H4 (cell line): ENCODE data around the gene LIPC. TPM values are rescaled to one million over a fixed set of nuclear protein-coding genes. Genes with fewer than 3 reads are reported as not detected.

ENCODE experiments used
- DNase-seq: peaks from one replicate; pipeline ENCODE4 v3.0.0-alpha.2; 2015; ENCODE audit warnings: low spot score
- total RNA-seq: library from RNA; depleted of rRNA; stranded (reverse); fragments of >200 nt; shearing (Covaris generic); gene quantifications from 2 replicates; pipeline ENCODE4 v1.2.3, GENCODE V29; 2014; rRNA removed

LIPC gene
- total RNA-seq: 0.43 and 1.6 TPM in 2 replicates

- DNase-seq: no peak
Observed at GRCh38 chr15:58431221-58432149, at the start of gene LIPC. Gene LIPC (plus strand): TSS chr15:58431991. CDS start chr15:58432033, 42 bp downstream.

GRCh38 chr15:58383876-58384275, 47.9 kb upstream of the LIPC start:
- no peak for DNase-seq

- no peak for DNase-seq
Observed at GRCh38 chr15:58384667-58385066, 47.1 kb upstream of the LIPC start.

- DNase-seq: no peak
Observed at GRCh38 chr15:58386081-58386480, 45.7 kb upstream of the LIPC start.

GRCh38 chr15:58386641-58387040, 45.1 kb upstream of the LIPC start:
- DNase-seq: no peak

- DNase-seq: no peak
Observed at GRCh38 chr15:58387130-58387529, 44.7 kb upstream of the LIPC start.

- DNase-seq: no peak
Observed at GRCh38 chr15:58388211-58388610, 43.6 kb upstream of the LIPC start.

- DNase-seq: no peak
Observed at GRCh38 chr15:58390118-58390517, 41.7 kb upstream of the LIPC start.

- DNase-seq: no peak
Observed at GRCh38 chr15:58390655-58391054, 41.1 kb upstream of the LIPC start.

- DNase-seq: no peak
Observed at GRCh38 chr15:58391088-58391487, 40.7 kb upstream of the LIPC start.

GRCh38 chr15:58392141-58392540, 39.6 kb upstream of the LIPC start:
- no peak for DNase-seq

- DNase-seq: no peak
Observed at GRCh38 chr15:58392611-58393161, 39.1 kb upstream of the LIPC start.

GRCh38 chr15:58393241-58393662, 38.5 kb upstream of the LIPC start:
- no peak for DNase-seq

GRCh38 chr15:58396181-58396580, 35.6 kb upstream of the LIPC start:
- peak; percentile 18 for DNase-seq

GRCh38 chr15:58398071-58398470, 33.7 kb upstream of the LIPC start:
- no peak for DNase-seq

GRCh38 chr15:58398643-58399042, 33.1 kb upstream of the LIPC start:
- DNase-seq: no peak

- no peak for DNase-seq
Observed at GRCh38 chr15:58399739-58400138, 32.1 kb upstream of the LIPC start.

- no peak for DNase-seq
Observed at GRCh38 chr15:58401276-58401675, 30.5 kb upstream of the LIPC start.

GRCh38 chr15:58401991-58402649, 29.7 kb upstream of the LIPC start:
- no peak for DNase-seq

- no peak for DNase-seq
Observed at GRCh38 chr15:58403581-58403980, 28.2 kb upstream of the LIPC start.

GRCh38 chr15:58404020-58404419, 27.8 kb upstream of the LIPC start:
- no peak for DNase-seq

- DNase-seq: no peak
Observed at GRCh38 chr15:58404722-58405121, 27.1 kb upstream of the LIPC start.

GRCh38 chr15:58405865-58406264, 25.9 kb upstream of the LIPC start:
- DNase-seq: no peak
